ENCODE data around the gene PIK3CB. TPM values are rescaled to one million over a fixed set of nuclear protein-coding genes. Genes with fewer than 3 reads are reported as not detected.

PIK3CB gene
- total RNA-seq, 2 donors from 2014 or later = 51.4 to 53.0 TPM

DNA sequence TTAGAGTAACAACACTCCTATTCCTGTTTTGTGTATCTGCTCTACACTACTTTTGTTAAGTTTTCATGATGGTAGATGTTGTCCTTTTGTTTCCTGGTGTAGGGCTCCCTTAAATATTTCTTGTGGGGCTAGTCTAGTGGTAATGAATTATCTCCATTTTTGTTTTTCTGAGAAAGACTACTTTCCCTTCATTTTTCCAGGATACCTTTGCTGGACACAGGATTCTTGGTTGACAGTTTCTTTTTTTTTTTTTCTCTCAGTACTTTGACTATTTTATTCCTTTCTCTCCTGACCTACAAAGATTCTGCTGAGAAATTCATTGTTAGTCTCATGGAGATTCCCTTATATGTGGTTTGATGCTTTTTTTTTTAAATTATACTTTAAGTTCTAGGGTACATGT lies 188.2 kb downstream of the PIK3CB start:
- Mint-ChIP-seq H3K4me1 (no peaks in the 10 kb centered on the region), H3K27me3 (ENCODE audit: insufficient read depth) (peaks cover 2% of the 10 kb centered on the region), H3K9me3 (peaks cover 88% of the 10 kb centered on the region), H3K36me3 (ENCODE audit: low read depth) (peaks cover 75% of the 10 kb centered on the region), H3K27ac (no peak overlapping the region), H3K4me3 (no peak overlapping the region)
- Histone ChIP-seq H3K4me1 (ENCODE audit: control insufficient read depth, insufficient read depth, low read length) (no peaks in the 10 kb centered on the region), H3K9me3 (ENCODE audit: control insufficient read depth, low read length) (peaks cover 90% of the 10 kb centered on the region), H3K9ac (ENCODE audit: extremely low read depth, low read length, poor library complexity, severe bottlenecking) (no peak overlapping the region), H3K27me3 (ENCODE audit: control insufficient read depth, insufficient read depth, low read length, poor library complexity, severe bottlenecking) (no peaks in the 10 kb centered on the region), H3K36me3 (ENCODE audit: control insufficient read depth, insufficient read depth, low read length) (peaks cover 34% of the 10 kb centered on the region), H3K27ac (ENCODE audit: low read depth, low read length) (no peak overlapping the region), H3K4me3 (ENCODE audit: low read length) (no peak overlapping the region)
- no peak for DNase-seq
- TF ChIP-seq CTCF (conservative IDR thresholded peaks at IDR 0.05) = no peak

- H3K36me3 Mint-ChIP-seq (ENCODE audit: low read depth) = peaks cover 70% of the 10 kb centered on the region
- H3K27me3 Mint-ChIP-seq (ENCODE audit: insufficient read depth) = peaks cover 2% of the 10 kb centered on the region
Observed at GRCh38 chr3:138646008-138646407, 188.7 kb downstream of the PIK3CB start.

GRCh38 chr3:138642927-138643253 lies 191.8 kb downstream of the PIK3CB start:
- peaks cover 44% of the 10 kb centered on the region for H3K36me3 Mint-ChIP-seq (ENCODE audit: low read depth)
- DNase-seq = no peak
- no peak for TF ChIP-seq CTCF (conservative IDR thresholded peaks at IDR 0.05)
- H3K27ac Mint-ChIP-seq = no peak overlapping the region
- Histone ChIP-seq H3K36me3 (ENCODE audit: control insufficient read depth, insufficient read depth, low read length) (no peaks in the 10 kb centered on the region), H3K27ac (ENCODE audit: low read depth, low read length) (no peak overlapping the region), H3K4me1 (ENCODE audit: control insufficient read depth, insufficient read depth, low read length) (no peaks in the 10 kb centered on the region), H3K27me3 (ENCODE audit: control insufficient read depth, insufficient read depth, low read length, poor library complexity, severe bottlenecking) (no peaks in the 10 kb centered on the region), H3K9ac (ENCODE audit: extremely low read depth, low read length, poor library complexity, severe bottlenecking) (no peak overlapping the region), H3K9me3 (ENCODE audit: control insufficient read depth, low read length) (peaks cover 60% of the 10 kb centered on the region), H3K4me3 (ENCODE audit: low read length) (no peak overlapping the region)
- H3K9me3 Mint-ChIP-seq = peaks cover 73% of the 10 kb centered on the region
- WGBS, 2 experiments (ENCODE audit: insufficient coverage in 1 of 2, insufficient read length in 1 of 2) = 100% methylated on average over 1 of the region's 1 CpG; no CpG with 5 or more reads in 1 of the 2 experiments
- H3K4me1 Mint-ChIP-seq = no peaks in the 10 kb centered on the region
- H3K27me3 Mint-ChIP-seq (ENCODE audit: insufficient read depth) = peaks cover 4% of the 10 kb centered on the region
- H3K4me3 Mint-ChIP-seq = no peak overlapping the region

More at GRCh38 chr3:138646008-138646407, 188.7 kb downstream of the PIK3CB start:
- Histone ChIP-seq H3K36me3 (ENCODE audit: control insufficient read depth, insufficient read depth, low read length) (peaks cover 29% of the 10 kb centered on the region), H3K4me3 (ENCODE audit: low read length) (no peak overlapping the region), H3K4me1 (ENCODE audit: control insufficient read depth, insufficient read depth, low read length) (no peaks in the 10 kb centered on the region), H3K9me3 (ENCODE audit: control insufficient read depth, low read length) (peaks cover 88% of the 10 kb centered on the region), H3K27me3 (ENCODE audit: control insufficient read depth, insufficient read depth, low read length, poor library complexity, severe bottlenecking) (no peaks in the 10 kb centered on the region), H3K27ac (ENCODE audit: low read depth, low read length) (no peak overlapping the region), H3K9ac (ENCODE audit: extremely low read depth, low read length, poor library complexity, severe bottlenecking) (no peak overlapping the region)
- no peak overlapping the region for H3K27ac Mint-ChIP-seq
- no peak for DNase-seq
- H3K4me3 Mint-ChIP-seq = no peak overlapping the region
- H3K4me1 Mint-ChIP-seq = no peaks in the 10 kb centered on the region
- H3K9me3 Mint-ChIP-seq = peaks cover 87% of the 10 kb centered on the region
- no peak for TF ChIP-seq CTCF (conservative IDR thresholded peaks at IDR 0.05)

Data from endodermal cell (in vitro differentiated cells).